NCI-H1105 treated with DMSO at 0.1 percent for 48 hours (cell line): ENCODE measurements around the gene PTPRQ.
"Not testable (repeated sequence)": the region's sequence is repeated elsewhere in the genome, so short reads cannot be mapped to it uniquely, and the experiment has no call there.

Experiments
- DNase-seq: peaks from one replicate; lab custom pipeline; 2025; lab: John Stamatoyannopoulos, UW

PTPRQ gene

DNA sequence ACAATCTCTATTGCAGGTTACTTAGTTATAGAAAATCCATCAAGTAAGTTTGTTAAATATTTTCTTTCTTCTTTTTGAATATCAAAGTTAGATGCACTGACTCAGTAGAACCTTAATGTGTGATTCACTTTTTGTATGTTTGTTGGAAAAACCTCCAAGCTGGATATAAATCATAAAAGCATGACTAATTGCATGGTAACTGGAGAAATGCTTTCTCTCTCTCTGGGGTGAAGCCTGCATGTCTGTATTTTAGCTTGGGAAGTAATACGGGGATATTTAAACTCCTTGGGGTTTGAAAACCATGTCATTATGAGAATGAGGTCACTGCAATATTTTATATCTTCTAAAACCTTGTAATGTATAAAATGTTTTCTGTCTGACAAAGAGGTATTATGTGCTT is 204.8 kb downstream of the PTPRQ start:
- DNase-seq = no peak

DNA sequence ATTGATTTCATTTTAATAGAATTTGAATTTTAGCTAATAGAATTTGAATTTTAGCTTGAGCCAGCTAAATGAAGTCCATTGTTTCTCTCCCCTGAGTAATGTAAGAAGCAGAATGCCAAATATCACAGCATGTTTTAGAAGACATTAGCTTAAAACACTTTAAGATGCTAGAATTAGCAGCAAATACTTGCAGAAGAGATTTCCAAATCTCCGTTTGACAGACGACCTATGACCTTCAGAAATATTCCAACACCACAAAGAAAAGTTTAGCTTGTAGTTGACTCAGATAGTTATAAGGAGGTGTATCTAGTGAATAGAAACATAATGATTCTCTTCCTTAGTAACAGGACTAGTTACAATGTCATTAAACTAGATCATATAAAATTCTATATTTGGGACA is 211.7 kb downstream of the PTPRQ start:
- DNase-seq = no peak

DNA sequence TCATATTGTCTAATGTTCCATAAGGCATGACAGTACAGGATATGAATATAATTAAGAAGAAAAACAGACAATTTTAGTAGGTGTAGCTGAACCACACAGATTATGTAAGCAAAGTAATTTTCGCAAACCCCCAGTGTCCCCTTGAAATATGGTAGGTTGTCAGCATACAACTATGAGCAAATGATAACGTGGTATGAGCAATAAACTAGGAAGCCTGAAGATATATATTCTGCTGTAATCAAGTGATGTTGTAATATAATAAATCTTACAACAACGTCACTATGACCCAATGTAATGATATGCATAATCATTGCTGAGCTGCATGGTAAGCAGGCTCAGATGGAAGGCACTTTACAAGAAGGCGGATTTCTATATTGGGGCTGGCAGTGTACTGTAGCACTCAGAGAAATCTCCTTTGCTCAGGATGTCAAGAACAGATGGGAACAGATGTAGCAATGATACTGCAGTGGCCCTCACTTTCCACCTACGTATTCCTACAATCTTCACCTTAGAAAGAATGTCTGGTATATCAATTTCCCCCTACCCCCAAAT is 215.6 kb downstream of the PTPRQ start:
- no peak for DNase-seq

DNA sequence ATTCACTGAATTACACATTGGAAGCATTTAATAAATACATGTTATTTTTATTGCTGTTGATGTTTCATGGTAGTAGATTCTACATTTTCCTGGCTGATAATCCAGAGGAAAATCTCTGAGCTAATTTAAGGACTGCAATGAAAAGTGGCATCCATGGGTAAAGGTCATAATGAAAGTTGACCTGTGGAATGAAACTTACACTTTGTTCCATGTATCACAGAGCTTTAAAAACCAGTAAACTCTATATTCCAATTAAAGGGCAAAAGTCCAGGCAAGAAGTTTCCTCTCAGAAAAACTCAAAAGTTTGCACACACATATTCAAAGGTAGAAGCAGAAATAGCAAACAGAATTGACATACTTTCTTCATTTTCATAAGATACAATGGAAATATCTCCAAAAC is 218.6 kb downstream of the PTPRQ start:
- no peak for DNase-seq

DNA sequence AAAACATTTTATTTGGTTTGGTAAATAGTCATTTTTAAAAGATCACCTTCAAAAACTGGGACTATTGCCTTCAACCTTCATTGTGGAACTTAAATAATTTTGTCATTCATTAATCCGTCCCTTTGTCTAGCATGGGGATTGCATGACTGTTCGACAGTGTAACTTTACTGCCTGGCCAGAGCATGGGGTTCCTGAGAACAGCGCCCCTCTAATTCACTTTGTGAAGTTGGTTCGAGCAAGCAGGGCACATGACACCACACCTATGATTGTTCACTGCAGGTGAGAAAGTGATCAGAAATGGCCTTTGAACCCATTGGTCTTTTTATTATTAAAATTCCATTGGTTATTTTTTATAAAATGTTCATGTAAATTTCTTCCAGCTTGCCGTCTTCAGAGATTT is 226.2 kb downstream of the PTPRQ start:
- no peak for DNase-seq

DNA sequence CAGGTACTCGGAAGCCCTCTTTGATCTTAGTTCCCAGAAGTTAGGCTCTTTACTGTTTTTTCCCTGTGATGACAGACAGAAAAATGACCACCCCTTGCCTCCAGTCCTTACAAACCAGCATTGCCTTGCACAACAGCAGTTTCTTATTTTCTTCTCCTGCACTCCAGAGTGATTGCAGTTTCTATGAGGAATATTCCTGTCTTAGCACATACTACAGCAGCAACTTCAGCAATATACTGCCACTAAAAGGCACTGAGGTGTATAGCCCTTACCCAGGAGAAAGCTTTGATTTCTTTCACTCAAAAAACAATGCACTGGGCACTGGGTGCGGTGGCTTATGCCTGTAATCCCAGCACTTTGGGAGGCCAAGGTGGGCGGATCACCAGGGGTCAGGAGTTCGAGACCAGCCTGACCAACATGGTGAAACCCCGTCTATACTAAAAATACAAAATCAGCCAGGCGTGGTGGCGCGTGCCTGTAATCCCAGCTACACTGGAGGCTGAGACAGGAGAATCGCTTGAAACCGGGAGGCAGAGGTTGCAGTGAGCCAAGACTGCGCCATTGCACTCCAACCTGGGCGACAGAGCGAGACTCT is 232.1 kb downstream of the PTPRQ start:
- DNase-seq = not testable (repeated sequence)

DNA sequence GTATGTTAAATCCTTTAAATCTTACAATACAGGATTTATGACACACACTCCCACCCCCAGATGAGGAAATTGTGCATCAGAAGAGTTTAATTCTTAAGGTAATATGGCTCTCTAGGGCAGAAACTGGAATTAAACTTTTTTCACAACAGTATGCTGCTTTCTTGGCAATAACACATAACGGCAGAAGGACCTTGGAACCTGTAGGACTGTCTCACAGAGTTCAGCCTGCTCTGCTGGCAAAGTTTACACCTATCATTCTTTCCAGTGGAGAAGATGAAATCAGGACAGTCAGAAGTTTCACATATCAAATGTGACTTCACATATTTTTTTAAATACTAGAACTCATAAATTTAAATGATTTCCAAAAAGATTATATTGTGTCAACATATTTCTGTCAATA is 232.8 kb downstream of the PTPRQ start:
- no peak for DNase-seq

DNA sequence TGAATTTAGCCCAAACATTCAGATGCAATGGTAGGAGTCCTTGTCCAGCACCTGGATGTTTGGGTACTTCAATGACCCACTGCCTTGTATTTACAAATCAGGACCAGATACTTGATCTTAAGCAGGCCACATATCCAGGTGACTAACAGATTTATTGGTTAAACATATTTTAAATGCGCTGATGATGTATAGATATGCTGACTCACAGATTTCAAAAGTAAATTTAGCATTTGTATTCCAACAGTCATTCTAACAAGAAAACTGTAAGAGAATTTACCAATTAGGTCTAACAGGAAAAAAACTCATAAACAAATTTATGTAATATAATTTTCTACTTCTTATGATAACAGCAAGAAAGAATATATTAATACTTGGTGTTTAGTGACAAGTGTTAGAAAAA is 234.0 kb downstream of the PTPRQ start:
- DNase-seq = no peak

DNA sequence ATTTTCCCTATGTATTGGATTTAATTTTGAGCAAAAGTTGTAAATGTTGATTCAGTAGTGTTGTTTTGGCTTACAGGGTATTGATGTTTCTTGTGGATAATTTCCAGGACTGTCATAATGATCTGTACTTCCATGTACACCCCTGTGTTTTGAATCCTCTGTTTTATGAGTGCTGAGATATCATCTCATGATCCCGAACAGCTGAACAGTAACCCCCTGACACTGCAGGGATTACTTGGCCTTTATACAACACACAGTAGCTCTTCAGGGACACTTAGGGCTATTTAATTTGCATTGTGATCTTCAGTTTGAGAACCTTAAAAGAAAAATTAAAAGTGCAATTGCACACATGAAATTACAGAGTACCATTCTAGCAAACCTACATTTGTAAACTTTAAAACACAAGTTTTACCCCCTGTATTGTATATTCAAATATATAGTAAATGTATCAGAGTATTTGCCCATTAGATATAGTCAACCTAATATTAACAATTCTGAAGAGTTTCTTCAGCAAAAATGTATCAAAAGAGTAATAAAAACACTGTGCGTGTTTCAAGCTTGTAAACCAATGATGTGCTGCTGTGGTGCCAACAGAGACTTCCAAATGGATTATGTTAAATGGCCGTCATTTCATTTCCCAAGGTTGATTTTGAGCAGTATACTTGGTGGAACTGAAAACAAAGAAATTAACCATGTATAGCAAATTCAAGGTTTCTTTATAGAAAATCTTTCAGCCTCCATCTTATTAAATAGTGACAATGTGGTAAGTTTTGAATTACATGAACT is 235.5 kb downstream of the PTPRQ start:
- DNase-seq = no peak

DNA sequence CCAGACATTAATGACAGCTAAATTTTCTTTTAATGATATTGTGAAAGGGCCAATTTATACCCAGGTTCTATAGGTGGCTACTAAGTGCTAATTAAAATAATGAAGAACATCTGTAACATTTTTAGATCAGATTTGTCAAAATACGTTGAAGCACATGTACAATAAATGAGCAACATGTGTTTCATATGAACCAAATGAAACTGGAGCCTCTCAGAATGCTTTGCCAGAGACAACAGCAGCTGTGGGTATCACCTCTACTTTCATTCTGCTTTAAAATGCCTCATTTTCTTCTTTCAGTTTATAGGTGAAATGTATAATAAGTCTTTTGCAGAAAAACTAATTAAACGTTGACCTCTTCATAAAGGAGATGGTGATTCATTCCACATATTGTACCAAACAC is 237.3 kb downstream of the PTPRQ start:
- no peak for DNase-seq

DNA sequence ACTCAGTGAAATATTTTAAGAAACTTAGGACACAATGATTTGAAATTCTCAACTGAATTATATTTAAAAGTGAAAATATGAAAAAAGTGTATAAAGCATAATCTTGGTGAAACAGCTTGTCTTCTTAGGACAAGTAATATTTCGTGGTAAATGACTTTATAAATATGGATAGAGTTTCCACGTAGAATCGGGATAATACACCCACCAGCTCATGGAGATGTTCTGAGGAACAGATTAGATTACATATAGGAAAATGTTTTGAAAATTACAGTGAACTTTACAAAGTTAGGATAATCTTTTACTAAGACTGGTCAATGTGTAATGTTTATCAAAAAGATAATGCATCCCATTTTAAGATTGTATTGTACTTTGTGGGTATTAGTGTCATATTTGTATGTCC is 237.8 kb downstream of the PTPRQ start:
- no peak for DNase-seq

DNA sequence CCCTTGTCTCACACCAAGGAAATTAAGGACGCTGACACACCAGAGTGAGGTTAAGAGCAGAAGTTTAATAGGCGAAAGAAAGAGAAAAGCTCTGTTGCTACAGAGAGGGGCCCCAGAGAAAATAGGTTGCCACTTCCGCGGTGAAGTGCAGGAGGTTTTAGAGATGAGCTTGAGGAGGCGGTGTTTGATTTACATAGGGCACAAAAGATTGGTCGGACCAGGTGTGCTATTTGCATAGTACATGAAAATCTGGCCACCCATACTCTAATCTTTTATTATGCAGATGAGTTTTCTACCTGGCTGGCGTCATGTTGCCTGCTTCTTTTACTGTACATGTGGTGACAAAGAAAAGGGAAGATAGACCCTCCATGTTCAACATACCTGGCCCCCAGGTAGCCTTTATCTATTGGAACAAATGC is 240.1 kb downstream of the PTPRQ start:
- DNase-seq = no peak

DNA sequence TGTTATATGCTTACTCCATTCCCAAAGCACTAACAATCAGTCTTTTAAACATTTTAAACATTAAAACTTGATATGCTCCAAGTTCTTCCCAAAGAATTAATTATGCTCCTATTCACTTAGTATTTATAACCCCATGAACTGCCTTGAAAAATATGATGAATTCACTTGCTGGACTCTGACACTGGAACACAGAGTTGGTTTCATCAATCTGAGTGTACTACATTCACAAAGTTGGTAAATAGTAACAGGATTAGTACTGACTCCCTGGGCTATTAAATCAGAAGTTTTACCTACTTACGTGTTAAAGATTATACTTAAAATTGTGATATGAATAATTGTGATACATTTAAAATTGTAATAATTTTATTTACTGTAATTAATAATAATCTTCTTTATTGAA is 246.1 kb downstream of the PTPRQ start:
- DNase-seq = no peak

DNA sequence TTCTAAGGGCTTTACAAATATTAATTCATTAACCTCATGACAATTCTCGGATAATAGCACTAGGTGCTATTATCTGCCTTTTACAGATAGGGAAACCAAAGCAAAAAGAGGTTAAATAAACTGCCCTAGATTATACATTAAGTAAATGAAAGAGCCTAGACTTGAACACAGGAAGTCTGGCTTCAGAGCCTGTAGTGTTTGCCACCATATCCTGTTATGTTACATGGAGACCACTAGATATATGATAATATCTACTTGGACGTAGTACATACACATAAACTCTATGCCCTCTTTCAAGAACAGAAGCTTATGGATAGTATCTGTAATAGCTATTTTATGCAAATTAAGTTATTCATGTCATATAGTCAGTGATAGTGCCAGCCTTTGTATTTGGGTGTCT is 246.5 kb downstream of the PTPRQ start:
- DNase-seq = no peak

DNA sequence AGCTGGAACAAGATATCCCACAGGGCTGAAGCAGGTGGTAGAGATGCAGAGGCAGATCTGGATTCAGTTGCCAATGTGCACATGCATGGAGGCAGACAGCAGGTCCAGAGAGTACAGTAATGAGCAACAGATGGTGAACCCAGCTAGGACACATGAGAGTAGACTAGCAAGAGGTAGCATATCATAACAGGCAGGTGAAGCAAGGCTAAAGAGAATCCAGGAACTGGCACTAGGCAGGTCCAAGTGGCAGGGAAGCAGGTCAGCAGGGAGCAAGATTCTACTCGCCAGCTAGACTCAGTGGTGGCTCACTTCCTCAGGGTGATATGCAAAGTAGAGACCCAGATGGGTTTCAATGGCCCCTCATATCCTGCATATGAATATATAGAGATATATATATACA is 248.1 kb downstream of the PTPRQ start:
- DNase-seq = no peak

DNA sequence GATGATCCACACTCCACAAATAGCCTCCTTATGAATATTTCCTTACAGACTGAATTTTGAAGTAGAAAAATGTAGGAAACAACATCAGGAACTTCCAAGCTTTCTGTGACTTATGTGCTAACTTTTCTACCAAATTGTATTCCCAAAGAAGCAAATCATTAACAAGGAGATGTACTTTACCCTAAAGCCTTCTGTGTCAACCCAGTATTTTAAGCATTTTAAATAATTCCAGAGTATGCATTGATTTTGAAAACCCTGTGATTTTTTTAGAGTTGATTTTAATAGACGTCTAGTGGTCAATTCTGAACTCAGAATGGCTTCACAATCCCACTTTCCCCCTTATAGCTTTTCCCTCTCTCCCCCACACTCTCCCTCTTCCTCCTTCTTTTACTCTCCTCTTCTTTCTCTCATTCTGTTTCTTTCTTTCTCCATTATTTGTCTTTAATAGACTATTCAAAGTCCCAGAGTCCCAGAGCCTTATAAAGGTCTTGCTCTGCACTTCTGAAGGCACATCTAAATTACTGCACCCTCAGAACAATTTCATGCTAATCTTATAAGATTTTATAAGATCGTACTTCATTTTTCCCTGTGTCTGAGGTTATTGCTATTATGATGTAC is 253.3 kb downstream of the PTPRQ start:
- no peak for DNase-seq

DNA sequence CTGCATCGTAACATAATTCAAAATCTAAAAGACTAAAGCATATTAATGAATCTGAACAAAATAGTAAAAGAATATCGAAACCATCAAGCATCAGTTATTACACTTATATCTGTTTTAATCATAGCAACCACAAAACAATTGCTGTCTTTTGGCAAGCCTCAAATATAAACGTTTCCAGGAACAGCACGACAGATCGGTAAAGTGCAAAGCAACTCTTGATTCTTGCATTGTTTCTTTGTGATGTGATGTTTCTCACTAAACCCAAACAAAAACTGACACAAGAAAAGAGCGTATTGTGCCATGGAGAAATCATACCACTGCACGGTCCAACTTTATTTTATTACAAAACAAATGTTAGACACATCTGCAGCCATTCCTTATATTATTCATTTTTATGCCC is 254.2 kb downstream of the PTPRQ start:
- no peak for DNase-seq

DNA sequence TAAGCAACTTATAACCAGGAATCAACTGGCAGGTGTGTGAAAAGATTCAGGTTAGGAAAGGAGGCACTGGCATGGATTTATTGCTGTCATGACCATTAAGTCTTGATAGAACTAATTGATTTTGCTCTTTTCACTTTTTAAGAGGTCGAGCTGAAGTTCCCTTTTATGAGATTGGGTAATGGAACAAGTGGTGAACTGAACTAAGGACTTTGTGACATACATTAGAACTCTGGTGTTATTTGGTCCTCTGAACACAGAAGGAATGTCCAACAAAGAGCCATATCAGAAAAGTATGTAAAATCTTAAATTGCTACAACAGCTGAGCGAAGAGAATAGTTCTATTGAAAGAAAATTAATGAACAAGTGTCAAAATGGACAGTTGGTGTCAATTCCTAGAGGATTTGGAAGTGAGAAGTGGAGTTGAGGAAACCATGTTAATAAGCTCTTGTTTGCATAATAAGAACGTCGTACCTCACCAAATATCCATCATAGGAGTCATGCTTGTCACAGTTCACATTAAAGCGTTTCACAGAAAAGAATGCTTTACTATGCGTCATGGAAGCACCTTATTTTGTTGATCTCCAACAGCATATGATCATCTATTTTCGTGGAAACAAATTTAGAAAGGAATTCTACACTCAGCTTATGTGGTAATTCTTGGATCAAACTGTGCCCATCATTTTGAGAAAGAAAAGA is 255.0 kb downstream of the PTPRQ start:
- no peak for DNase-seq

DNA sequence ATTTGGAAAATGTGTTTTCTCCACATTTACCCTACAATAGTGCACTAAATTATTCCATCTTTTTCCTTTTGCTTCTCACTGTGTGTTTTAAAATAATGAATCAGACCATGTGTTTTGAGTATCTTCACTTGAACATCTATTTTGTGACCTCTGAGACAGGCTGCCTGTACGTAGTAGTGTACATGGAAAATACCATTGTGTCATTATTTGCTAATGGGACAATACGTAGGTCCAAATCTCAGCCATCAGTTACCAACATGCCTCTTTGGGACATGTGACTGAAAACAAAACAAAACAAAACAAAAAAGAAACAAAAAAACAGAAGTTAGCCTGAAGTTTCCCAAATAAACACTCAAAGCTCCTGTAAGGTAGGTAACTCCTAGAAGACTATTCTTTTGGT is 256.3 kb downstream of the PTPRQ start:
- DNase-seq = no peak

DNA sequence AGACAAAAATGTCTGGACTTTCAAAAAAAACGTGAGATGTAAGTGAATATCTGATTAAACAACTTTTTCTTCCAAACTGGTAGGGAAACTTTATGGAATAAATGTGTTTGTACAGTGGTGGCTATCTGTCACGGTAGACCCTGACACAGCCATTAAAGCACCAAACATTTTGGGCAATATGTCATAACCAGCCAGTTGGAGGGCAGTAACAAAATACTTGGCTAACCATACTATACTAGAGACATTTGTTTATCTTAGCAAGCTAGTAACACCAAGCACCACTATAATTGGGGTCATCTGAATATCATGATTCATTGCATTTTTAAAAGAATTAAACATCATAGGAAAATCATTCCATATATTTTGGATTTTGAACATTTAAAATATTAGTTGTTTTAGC is 257.4 kb downstream of the PTPRQ start:
- no peak for DNase-seq

DNA sequence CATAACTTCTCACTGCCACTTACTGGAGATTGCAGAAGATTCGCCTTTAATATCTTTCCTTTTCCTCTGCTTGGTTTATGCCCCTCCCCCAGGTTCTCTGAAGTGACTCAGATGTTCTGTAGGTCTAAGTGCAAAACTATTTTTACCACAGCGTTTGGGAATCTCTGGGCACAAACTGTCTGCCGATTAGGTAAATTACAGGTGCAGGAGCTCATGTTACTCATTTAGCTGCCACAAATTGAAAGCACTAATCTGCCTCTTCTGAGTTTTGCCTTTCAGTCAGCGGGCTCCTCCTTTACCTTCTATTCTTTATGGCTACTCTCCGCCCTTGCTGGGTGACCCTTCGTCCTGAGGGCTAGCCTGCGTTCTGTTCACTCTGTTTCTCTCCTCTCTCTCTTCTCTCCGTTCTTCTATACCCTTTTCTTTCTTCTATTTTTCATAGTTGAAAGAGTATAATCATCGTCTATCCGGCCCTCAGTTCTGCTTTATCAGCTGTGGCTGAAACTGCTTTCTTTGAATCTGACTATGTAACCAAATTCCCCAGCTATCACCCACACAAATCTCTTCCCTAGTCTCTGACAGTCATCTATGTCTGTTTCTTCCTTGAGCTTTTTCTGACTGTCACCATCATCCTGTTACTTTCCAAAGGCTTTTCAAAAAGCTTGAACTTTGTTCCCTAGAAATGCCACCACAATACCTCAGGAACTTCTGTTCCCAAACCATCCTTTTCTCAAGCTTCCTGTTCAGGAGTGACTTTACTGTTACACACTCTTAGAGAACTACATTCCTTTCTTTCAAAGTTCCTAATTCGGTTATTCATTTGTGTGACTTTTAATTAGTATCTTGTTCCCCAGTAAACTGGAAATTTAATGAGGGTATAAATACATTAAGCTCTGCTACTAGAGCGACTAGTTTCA is 259.1 kb downstream of the PTPRQ start:
- peak; percentile 16 for DNase-seq

DNA sequence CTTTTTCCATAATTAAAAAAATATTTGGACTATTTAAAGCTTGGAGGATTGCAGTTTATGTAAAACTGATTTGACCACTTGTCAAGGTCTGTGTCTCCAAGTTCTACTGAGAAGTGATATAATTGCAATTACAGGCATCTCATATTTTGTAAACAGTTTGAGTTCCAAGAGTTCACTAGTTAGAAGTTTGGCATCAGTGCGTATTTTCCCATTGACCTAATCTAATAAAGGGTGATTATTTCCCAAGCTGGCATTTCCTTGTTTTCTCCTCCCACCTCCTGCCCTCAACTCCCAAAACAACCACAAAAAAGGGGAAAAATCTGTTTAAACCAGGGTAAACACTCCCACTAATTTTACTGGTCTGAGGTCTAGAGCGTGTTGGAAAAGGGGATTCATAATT is 260.4 kb downstream of the PTPRQ start:
- DNase-seq = no peak
